ENCODE results near the gene KMT2C. TPM values are rescaled to one million over a fixed set of nuclear protein-coding genes. Genes with fewer than 3 reads are reported as not detected.
"Not testable (repeated sequence)": the region's sequence is repeated elsewhere in the genome, so short reads cannot be mapped to it uniquely, and the experiment has no call there.

KMT2C gene
- total RNA-seq, 4 donors from 2014 or later = 77.4 to 174 (median 114) TPM

GRCh38 chr7:152477079-152477478, 41.3 kb upstream of the KMT2C start:
- intact Hi-C loops (cut with DNase I) = no loop called here
- Histone ChIP-seq H3K27ac (no peak overlapping the region), H3K4me3 (replicated peaks in 1 of 3) (no peak overlapping the region), H3K4me1 (no peaks in the 10 kb centered on the region), H3K36me3 (no peaks in the 10 kb centered on the region), H3K9me3 (no peaks in the 10 kb centered on the region), H3K27me3 (no peaks in the 10 kb centered on the region)
- TF ChIP-seq POLR2A (IDR thresholded peaks at IDR 0.05) = no peak
- TF ChIP-seq CTCF (IDR thresholded peaks at IDR 0.05) = no peak
- WGBS, 2 donors = 88 to 95% methylated on average over 2 of the region's 2 CpGs
- DNase-seq = no peak

GRCh38 chr7:152476551-152476950, 40.7 kb upstream of the KMT2C start:
- intact Hi-C loops (cut with DNase I) = no loop called here
- no peak for DNase-seq
- WGBS, 2 donors = 76 to 88% methylated on average over 3 of the region's 3 CpGs
- Histone ChIP-seq H3K27me3 (no peaks in the 10 kb centered on the region), H3K27ac (no peak overlapping the region), H3K4me3 (replicated peaks in 1 of 3) (no peak overlapping the region), H3K36me3 (no peaks in the 10 kb centered on the region), H3K4me1 (no peaks in the 10 kb centered on the region), H3K9me3 (no peaks in the 10 kb centered on the region)
- TF ChIP-seq CTCF (IDR thresholded peaks at IDR 0.05) (no peak), POLR2A (IDR thresholded peaks at IDR 0.05) (no peak)

- H3K36me3 ChIP-seq; DNase-seq; H3K27me3 ChIP-seq; H3K9me3 ChIP-seq; intact Hi-C loops (cut with DNase I); H3K4me1 ChIP-seq; H3K27ac ChIP-seq; H3K4me3 ChIP-seq (replicated peaks in 1 of 3): not testable (repeated sequence)
- WGBS, 2 donors = 97 to 98% methylated on average over 7 to 8 of the region's 8 CpGs
Observed at GRCh38 chr7:152471023-152471620, 35.3 kb upstream of the KMT2C start.

- H3K27ac ChIP-seq; H3K9me3 ChIP-seq; DNase-seq; intact Hi-C loops (cut with DNase I); H3K4me3 ChIP-seq (replicated peaks in 1 of 3); H3K27me3 ChIP-seq; H3K4me1 ChIP-seq; H3K36me3 ChIP-seq: not testable (repeated sequence)
- 73 to 79% methylated on average over 7 of the region's 7 CpGs for WGBS, 2 donors
Observed at GRCh38 chr7:152470251-152471022, 34.6 kb upstream of the KMT2C start.

GRCh38 chr7:152469576-152469975, 33.8 kb upstream of the KMT2C start:
- intact Hi-C loops (cut with DNase I) = loop anchor here (10.0 kb wide), 1 partner anchor 125 kb away; no protein-coding TSS in a partner anchor
- 89 to 94% methylated on average over 7 of the region's 7 CpGs for WGBS, 2 donors
- not testable (repeated sequence) for H3K9me3 ChIP-seq; H3K27ac ChIP-seq; H3K36me3 ChIP-seq; DNase-seq; H3K4me3 ChIP-seq (replicated peaks in 1 of 3); H3K4me1 ChIP-seq; H3K27me3 ChIP-seq

- H3K4me3 ChIP-seq (replicated peaks in 1 of 3) = no peak overlapping the region
- H3K36me3 ChIP-seq = no peaks in the 10 kb centered on the region
- TF ChIP-seq CTCF (IDR thresholded peaks at IDR 0.05) (no peak), POLR2A (IDR thresholded peaks at IDR 0.05) (no peak)
- no peaks in the 10 kb centered on the region for H3K9me3 ChIP-seq
- no peaks in the 10 kb centered on the region for H3K27me3 ChIP-seq
- WGBS, 2 donors = 93 to 95% methylated on average over 9 of the region's 9 CpGs
- peaks cover 10 to 11% of the 10 kb centered on the region in 2 donors for H3K4me1 ChIP-seq
- intact Hi-C loops (cut with DNase I) = loop anchor here (10.0 kb wide), 1 partner anchor 122 kb away; no protein-coding TSS in a partner anchor
- DNase-seq = no peak
- H3K27ac ChIP-seq = no peak overlapping the region
Observed at GRCh38 chr7:152467225-152467624, 31.4 kb upstream of the KMT2C start.

Measured in thyroid gland (tissue), 4 donors.